Heart right ventricle (tissue), 16 donors: ENCODE measurements around the gene PEF1. TPM values are rescaled to one million over a fixed set of nuclear protein-coding genes. Genes with fewer than 3 reads are reported as not detected.

Experiments
- ATAC-seq, 8 donors: fragments of 200-7000 bp; cut with Tn5 transposase; one replicate each; pipeline ENCODE4 v1.9.1; 2020; ENCODE audit warnings: mild to moderate bottlenecking in 8 of 8, moderate library complexity in 8 of 8, moderate number of reproducible peaks in 1 of 8
- DNase-seq, 2 donors: peaks; one replicate each; pipeline ENCODE4 v3.0.0-alpha.2; 2020
- H3K27ac ChIP-seq, 10 donors: fragments of 200-600 bp; sonication (generic) in 2 of 10; one replicate each; pipeline versions ENCODE4 v1.5.0 to v1.8.0; 2020 to 2022; ENCODE audit warnings: mild to moderate bottlenecking in 3 of 10
- H3K27me3 ChIP-seq, 7 donors: fragments of 200-600 bp; one replicate each; pipeline ENCODE4 v1.8.0; 2021 to 2022; ENCODE audit warnings: mild to moderate bottlenecking in 2 of 7
- H3K36me3 ChIP-seq, 9 donors: fragments of 200-600 bp; sonication (generic) in 1 of 9; one replicate each; pipeline versions ENCODE4 v1.5.0 to v1.8.0; 2020 to 2022; ENCODE audit warnings: mild to moderate bottlenecking in 2 of 9
- H3K4me1 ChIP-seq, 9 donors: fragments of 200-600 bp; sonication (generic) in 1 of 9; one replicate each; pipeline versions ENCODE4 v1.5.0 to v1.8.0; 2020 to 2022; ENCODE audit warnings: mild to moderate bottlenecking in 4 of 9
- H3K4me3 ChIP-seq, 10 donors: fragments of 200-600 bp; sonication (generic) in 2 of 10; one replicate each; pipeline versions ENCODE4 v1.5.0 to v1.8.0; 2020 to 2022; ENCODE audit warnings: mild to moderate bottlenecking in 7 of 10, moderate library complexity in 2 of 10
- H3K9me3 ChIP-seq, 11 donors: fragments of 200-600 bp in 10 of 11; sonication (generic) in 2 of 11; one replicate each; pipeline versions ENCODE4 v1.5.0 to v1.8.0; 2013 to 2022; ENCODE audit warnings: mild to moderate bottlenecking in 2 of 11, control low read depth in 1 of 11, moderate library complexity in 1 of 11
- WGBS, 2 donors: extraction: QIAGEN DNeasy Blood & Tissue Kit; methylation state at CpG; one replicate each; pipeline ENCODE4 v1.1.7; 2013; ENCODE audit warnings: inconsistent platforms in 1 of 2; 5-methylcytosine and 5-hydroxymethylcytosine counted together
- intact Hi-C, 10 donors: fragments of 100-400 bp; cut with DNase I; formaldehyde crosslinking; loops; one replicate each; pipeline versions ENCODE4 v1.11.1 to v1.14.2; 2022
- polyA plus RNA-seq, 2 donors: library from polyadenylated mRNA; stranded (reverse); fragments of 200-250 nt; gene quantifications; one replicate each; pipeline ENCODE4 v1.2.3, GENCODE V29; 2013
- total RNA-seq, 10 donors: library from RNA; stranded (reverse); fragmentation: NEBNext Ultra II Directional in 3 of 10; extraction: Animal tissue kit (Norgen Biotek cat#: 25700) in 3 of 10; gene quantifications; one replicate each; pipeline versions ENCODE4 v1.2.1 to v1.2.4, GENCODE V29; 2021 to 2023
- TF ChIP-seq, protein P1 (sequence below), 9 donors: fragments of 200-600 bp; sonication (generic) in 2 of 9; IDR thresholded peaks; one replicate each; pipeline versions ENCODE4 v1.5.0 to v1.8.0; 2021 to 2022; ENCODE audit warnings: antibody characterized with exemption in 9 of 9, mild to moderate bottlenecking in 5 of 9, moderate library complexity in 1 of 9
- donor health status: Arrhythmogenic right ventricular cardiomyopathy.
- donor health status: ischemic (EF 13 %, LVEDD 7.1; RV severe dilation, severe dysfunction).
- donor health status: healthy with polysubstance abuse.
- donor health status: DM: no; HTN: yes; CAD: no.
- donor health status: DM: no; HTN: no; CAD: no.
- donor health status: ischemic (EF 25% LVEDD 6.9; RV normal size, moderate dysfunction).
- donor health status: ischemic (EF 25% LVEDD 5.7; RV mildly dilated, moderate dysfunction).
- donor health status: healthy.
- donor health status: DM: yes; HTN: yes; CAD: no.
- donor health status: Ischemic cardiomyopathy.
- donor health status: ischemic (EF 35%, LVEDD 5.7; RV mildly dilated, moderate dysfunction).
- donor health status: nonischemic (EF 11% LVEDD 7.7; RV severe dilation, severe dysfunction).
- donor health status: DM: yes; HTN: yes; CAD: no.
- donor health status: PGD.
- donor health status: ischemic (EF 29% LVEDD 5.4; RV normal size, mild dysfunction).
- donor health status: nonischemic (EF 23%, LVEDD 6.1; RV moderate dilation, normal function).

PEF1 gene
- total and polyA plus RNA-seq, 12 donors: 35.0 to 94.3 (median 40.0) TPM

DNA sequence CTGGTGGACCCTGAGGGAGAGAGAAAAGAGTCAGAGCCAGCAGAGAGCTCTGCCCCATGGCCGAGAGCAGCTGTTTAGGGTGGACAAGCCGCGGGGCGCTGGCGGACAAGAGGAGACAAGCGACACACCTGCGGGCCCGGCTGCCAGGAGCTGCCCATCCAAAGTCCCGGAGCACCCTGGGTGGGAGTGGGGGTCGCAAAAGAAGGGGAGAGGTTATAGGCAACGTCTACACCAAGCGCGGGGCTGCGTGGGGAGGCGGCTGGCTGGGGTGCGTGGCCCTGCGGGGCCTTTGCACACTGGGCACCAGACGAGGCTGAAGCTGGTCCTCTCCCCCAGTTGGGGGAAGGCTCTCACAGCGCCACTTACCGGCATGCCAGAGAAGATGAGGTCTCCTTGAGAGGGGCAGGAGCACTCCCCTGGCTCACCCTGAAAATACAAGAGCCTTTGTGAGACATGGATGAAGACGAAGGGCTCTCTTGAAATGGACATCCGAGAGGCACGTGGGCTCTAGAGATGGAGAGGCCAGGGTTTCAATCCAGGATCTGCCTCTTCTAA is 35.1 kb upstream of the PEF1 start:
- TF ChIP-seq, protein P1, sequence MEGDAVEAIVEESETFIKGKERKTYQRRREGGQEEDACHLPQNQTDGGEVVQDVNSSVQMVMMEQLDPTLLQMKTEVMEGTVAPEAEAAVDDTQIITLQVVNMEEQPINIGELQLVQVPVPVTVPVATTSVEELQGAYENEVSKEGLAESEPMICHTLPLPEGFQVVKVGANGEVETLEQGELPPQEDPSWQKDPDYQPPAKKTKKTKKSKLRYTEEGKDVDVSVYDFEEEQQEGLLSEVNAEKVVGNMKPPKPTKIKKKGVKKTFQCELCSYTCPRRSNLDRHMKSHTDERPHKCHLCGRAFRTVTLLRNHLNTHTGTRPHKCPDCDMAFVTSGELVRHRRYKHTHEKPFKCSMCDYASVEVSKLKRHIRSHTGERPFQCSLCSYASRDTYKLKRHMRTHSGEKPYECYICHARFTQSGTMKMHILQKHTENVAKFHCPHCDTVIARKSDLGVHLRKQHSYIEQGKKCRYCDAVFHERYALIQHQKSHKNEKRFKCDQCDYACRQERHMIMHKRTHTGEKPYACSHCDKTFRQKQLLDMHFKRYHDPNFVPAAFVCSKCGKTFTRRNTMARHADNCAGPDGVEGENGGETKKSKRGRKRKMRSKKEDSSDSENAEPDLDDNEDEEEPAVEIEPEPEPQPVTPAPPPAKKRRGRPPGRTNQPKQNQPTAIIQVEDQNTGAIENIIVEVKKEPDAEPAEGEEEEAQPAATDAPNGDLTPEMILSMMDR (IDR thresholded peaks at IDR 0.05): no peak
- ATAC-seq (no peak), DNase-seq (no peak)
- WGBS, 2 donors: 88 to 91% methylated on average over 23 of the region's 23 CpGs
- peaks cover 0 to 15% (median 3%) of the 10 kb centered on the region in 9 donors for H3K4me1 ChIP-seq
- H3K27me3 ChIP-seq: no peaks in the 10 kb centered on the region
- no peaks in the 10 kb centered on the region for H3K9me3 ChIP-seq
- H3K27ac ChIP-seq: no peak overlapping the region
- intact Hi-C loops: no loop called here
- H3K4me3 ChIP-seq: no peak overlapping the region
- H3K36me3 ChIP-seq: peaks cover 0 to 27% (median 0%) of the 10 kb centered on the region in 9 donors

DNA sequence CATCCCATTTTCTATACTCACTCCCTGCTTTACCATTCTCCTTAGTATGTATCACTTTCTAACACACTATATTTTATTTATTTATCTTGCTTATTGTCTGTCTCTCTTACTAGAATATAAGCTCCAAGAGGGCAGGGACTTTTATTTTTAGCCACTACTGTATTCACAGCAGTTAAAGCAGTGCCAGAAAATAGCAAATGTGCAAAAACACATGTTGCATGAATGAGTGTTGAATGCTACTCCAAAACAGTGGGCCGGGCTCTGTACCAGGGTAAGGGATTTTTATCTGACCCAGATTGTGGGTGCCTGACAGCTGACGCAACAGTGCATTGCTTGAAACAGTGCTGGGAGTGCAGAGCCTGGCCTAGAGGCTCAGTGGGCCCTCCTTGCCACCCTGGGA is 34.4 kb upstream of the PEF1 start:
- TF ChIP-seq, protein P1 (IDR thresholded peaks at IDR 0.05): no peak
- ATAC-seq (no peak), DNase-seq (no peak)
- Histone ChIP-seq H3K27me3 (no peaks in the 10 kb centered on the region), H3K9me3 (no peaks in the 10 kb centered on the region), H3K4me3 (no peak overlapping the region), H3K27ac (no peak overlapping the region), H3K36me3 (peaks cover 0 to 27% (median 0%) of the 10 kb centered on the region in 9 donors), H3K4me1 (peaks cover 0 to 21% (median 8%) of the 10 kb centered on the region in 9 donors)
- intact Hi-C loops: no loop called here
- WGBS, 2 donors: 25 to 32% methylated on average over 2 of the region's 2 CpGs

DNA sequence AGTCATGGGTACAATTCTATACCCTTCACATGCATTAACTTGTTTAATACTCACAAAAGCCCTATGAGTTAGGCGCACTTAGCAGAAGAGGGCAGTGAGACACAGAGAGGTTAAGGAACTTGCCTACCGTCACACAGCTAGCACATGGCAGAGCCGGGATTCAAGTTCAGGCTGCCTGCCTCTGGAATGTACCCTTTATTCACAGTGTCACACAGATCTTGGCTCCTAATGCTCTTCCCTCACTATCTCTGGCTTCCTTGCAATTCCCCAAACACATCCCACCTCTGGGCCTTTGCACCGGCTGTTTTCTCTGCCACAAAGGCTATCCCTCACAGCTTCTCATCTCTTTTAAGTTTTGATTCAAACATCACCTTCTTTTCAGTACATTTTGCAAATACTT is 34.0 kb upstream of the PEF1 start:
- Histone ChIP-seq H3K4me3 (no peak overlapping the region), H3K4me1 (peaks cover 0 to 25% (median 12%) of the 10 kb centered on the region in 9 donors), H3K27me3 (no peaks in the 10 kb centered on the region), H3K9me3 (no peaks in the 10 kb centered on the region), H3K36me3 (peaks cover 0 to 27% (median 0%) of the 10 kb centered on the region in 9 donors), H3K27ac (no peak overlapping the region)
- WGBS, 2 donors: 75 to 94% methylated on average over 4 of the region's 4 CpGs
- TF ChIP-seq, protein P1 (IDR thresholded peaks at IDR 0.05): no peak
- ATAC-seq (no peak), DNase-seq (no peak)
- intact Hi-C loops: no loop called here

DNA sequence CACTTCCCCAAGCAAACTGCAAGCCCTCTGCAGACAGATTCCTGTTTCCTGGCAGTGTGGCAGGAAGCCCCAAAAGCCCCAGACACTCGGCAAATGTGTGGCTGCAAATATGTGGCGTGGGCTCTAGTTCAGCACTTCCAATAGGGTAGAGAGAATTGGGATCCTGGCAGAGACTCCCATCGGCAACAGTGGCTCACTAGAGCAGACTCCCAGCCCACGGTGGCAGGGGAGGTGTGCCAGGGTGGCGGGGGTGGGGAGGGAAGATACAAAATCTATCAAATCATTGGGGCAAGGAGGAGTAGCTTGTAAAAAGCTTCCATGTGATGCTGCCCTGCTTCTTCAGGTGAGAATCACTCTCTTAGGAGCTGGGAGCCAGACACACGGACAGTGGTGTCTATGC is 33.3 kb upstream of the PEF1 start:
- Histone ChIP-seq H3K27ac (no peak overlapping the region), H3K4me1 (peaks cover 5 to 33% (median 19%) of the 10 kb centered on the region in 9 donors), H3K36me3 (peaks cover 0 to 27% (median 0%) of the 10 kb centered on the region in 9 donors), H3K4me3 (no peak overlapping the region), H3K27me3 (no peaks in the 10 kb centered on the region), H3K9me3 (no peaks in the 10 kb centered on the region)
- no peak for DNase-seq
- WGBS, 2 donors: 69% methylated on average over 6 of the region's 6 CpGs
- intact Hi-C loops: no loop called here
- no peak for ATAC-seq
- TF ChIP-seq, protein P1 (IDR thresholded peaks at IDR 0.05): no peak
